H1 (cell line): ENCODE results near the gene TMEM63A. TPM values are rescaled to one million over a fixed set of nuclear protein-coding genes. Genes with fewer than 3 reads are reported as not detected.

ENCODE experiments used
- CTCF ChIA-PET: fragments of 300-600 bp; sonication (Branson Sonifier 250); formaldehyde crosslinking; loops from one replicate; lab custom pipeline; 2021; ENCODE audit not compliant: partially characterized antibody; lab: Charles Lee
- POLR2A ChIA-PET: fragments of 300-600 bp; sonication (Branson Sonifier 250); formaldehyde crosslinking; loops from one replicate; lab custom pipeline; 2021; ENCODE audit warnings: inconsistent platforms; ENCODE audit not compliant: partially characterized antibody; lab: Charles Lee
- DNase-seq, 2 experiments: peaks; one replicate each; pipeline versions ENCODE4 v3.0.0 to v3.0.0-alpha.2; 2010 to 2022; ENCODE audit warnings: low spot score in 2 of 2, low read depth in 1 of 2, mixed read lengths in 1 of 2
- FAIRE-seq: peaks from 2 replicates; lab custom pipeline; 2011; peaks lifted over from hg19 to GRCh38; lab: Jason Lieb, UNC
- H2AFZ ChIP-seq: 2 replicates; pipeline ENCODE4 v1.8.1; 2012; ENCODE audit warnings: low read length, inconsistent platforms
- H2AK5ac ChIP-seq: 2 replicates; pipeline ENCODE4 v1.6.1; 2013; ENCODE audit warnings: low read depth, low read length
- H2BK120ac ChIP-seq: replicated peaks from 2 replicates; pipeline ENCODE3; 2013; ENCODE audit warnings: low read depth, low read length, inconsistent platforms
- H2BK12ac ChIP-seq: 2 replicates; pipeline ENCODE4 v1.6.1; 2013; ENCODE audit warnings: low read depth, low read length
- H2BK15ac ChIP-seq: 2 replicates; pipeline ENCODE4 v1.6.1; 2013; ENCODE audit warnings: low read length
- H2BK20ac ChIP-seq: 2 replicates; pipeline ENCODE4 v1.6.1; 2013; ENCODE audit warnings: low read length
- H2BK5ac ChIP-seq: 2 replicates; pipeline ENCODE4 v1.6.1; 2013; ENCODE audit warnings: low read depth, low read length
- H3K14ac ChIP-seq: 2 replicates; pipeline ENCODE4 v1.6.1; 2013; ENCODE audit warnings: inconsistent platforms; ENCODE audit not compliant: insufficient read length
- H3K18ac ChIP-seq: 2 replicates; pipeline ENCODE4 v1.6.1; 2013; ENCODE audit warnings: low read length; ENCODE audit errors: extremely low read depth
- H3K23ac ChIP-seq: 2 replicates; pipeline ENCODE4 v1.6.1; 2013; ENCODE audit warnings: inconsistent platforms; ENCODE audit not compliant: insufficient read length
- H3K23me2 ChIP-seq: 2 replicates; pipeline ENCODE4 v1.6.1; 2013; ENCODE audit warnings: low read depth, low read length
- H3K27ac ChIP-seq: 2 replicates; pipeline ENCODE4 v1.6.1; 2011; ENCODE audit warnings: low read depth, low read length, inconsistent platforms
- H3K27me3 ChIP-seq, 4 experiments: replicated peaks in 1 of 4; 1 replicate in 1 of 4; 2 replicates in 3 of 4; pipeline versions ENCODE4 v1.6.1 to v1.8.1; 2011 to 2013; ENCODE audit warnings: low read length in 3 of 4, mild to moderate bottlenecking in 3 of 4, inconsistent platforms in 2 of 4, mixed read lengths in 2 of 4, moderate library complexity in 1 of 4; ENCODE audit not compliant: control insufficient read depth in 3 of 4, insufficient read depth in 3 of 4; ENCODE audit errors: extremely low read depth in 1 of 4
- H3K36me3 ChIP-seq, 4 experiments: 2 replicates each; pipeline versions ENCODE4 v1.6.1 to v1.8.1; 2011 to 2013; ENCODE audit warnings: mild to moderate bottlenecking in 4 of 4, low read length in 3 of 4, moderate library complexity in 2 of 4, control low read depth in 1 of 4, inconsistent platforms in 1 of 4; ENCODE audit not compliant: insufficient read depth in 4 of 4, control insufficient read depth in 2 of 4
- H3K4ac ChIP-seq: replicated peaks from 2 replicates; pipeline ENCODE3; 2013; ENCODE audit warnings: low read length, low read depth, mixed read lengths, inconsistent platforms; ENCODE audit not compliant: insufficient read length
- H3K4me1 ChIP-seq, 4 experiments: replicated peaks in 1 of 4; 1 replicate in 1 of 4; 2 replicates in 3 of 4; pipeline versions ENCODE4 v1.6.1 to v1.8.1; 2011 to 2013; ENCODE audit warnings: low read length in 3 of 4, inconsistent platforms in 2 of 4, mixed read lengths in 1 of 4; ENCODE audit not compliant: insufficient read depth in 4 of 4, control insufficient read depth in 3 of 4
- H3K4me2 ChIP-seq, 2 experiments: 2 replicates each; pipeline versions ENCODE4 v1.6.1 to v1.8.1; 2011 to 2013; ENCODE audit warnings: low read depth in 2 of 2, low read length in 2 of 2, control low read depth in 1 of 2, inconsistent platforms in 1 of 2, mild to moderate bottlenecking in 1 of 2; ENCODE audit not compliant: insufficient read depth in 1 of 2
- H3K4me3 ChIP-seq, 4 experiments: fragments of 200-600, 300-600 bp in 1 of 4; sonication (generic), shearing (Covaris generic), sonication (Bioruptor Twin) in 1 of 4; 2 replicates each; pipeline versions ENCODE4 v1.5.1 to v1.8.1; 2011 to 2016; ENCODE audit warnings: low read length in 4 of 4, low read depth in 3 of 4, control low read depth in 2 of 4, inconsistent platforms in 2 of 4, mild to moderate bottlenecking in 2 of 4, mixed read lengths in 1 of 4, moderate library complexity in 1 of 4; ENCODE audit not compliant: insufficient read depth in 2 of 4; ENCODE audit errors: extremely low read depth in 1 of 4
- H3K56ac ChIP-seq: replicated peaks from 2 replicates; pipeline ENCODE3; 2013; ENCODE audit warnings: low read depth, mild to moderate bottlenecking, mixed read lengths, low read length, inconsistent platforms; ENCODE audit not compliant: insufficient read length
- H3K79me1 ChIP-seq: 2 replicates; pipeline ENCODE4 v1.6.1; 2013; ENCODE audit warnings: low read depth, low read length, control low read depth
- H3K79me2 ChIP-seq, 2 experiments: 2 replicates each; pipeline versions ENCODE4 v1.6.1 to v1.8.1; 2012 to 2013; ENCODE audit warnings: low read length in 2 of 2, mild to moderate bottlenecking in 2 of 2, inconsistent platforms in 1 of 2; ENCODE audit not compliant: insufficient read depth in 2 of 2, control insufficient read depth in 1 of 2
- H3K9ac ChIP-seq, 4 experiments: replicated peaks in 1 of 4; 1 replicate in 1 of 4; 2 replicates in 3 of 4; pipeline versions ENCODE4 v1.6.1 to v1.8.1; 2011 to 2013; ENCODE audit warnings: low read depth in 3 of 4, low read length in 3 of 4, control low read depth in 2 of 4, mild to moderate bottlenecking in 2 of 4, moderate library complexity in 2 of 4, inconsistent platforms in 1 of 4; ENCODE audit errors: extremely low read depth in 1 of 4
- H3K9me3 ChIP-seq, 2 experiments: 2 replicates each; pipeline versions ENCODE4 v1.6.1 to v1.8.1; 2012 to 2013; ENCODE audit warnings: mild to moderate bottlenecking in 2 of 2, moderate library complexity in 2 of 2, control low read depth in 1 of 2, inconsistent platforms in 1 of 2, low read depth in 1 of 2, low read length in 1 of 2, mixed read lengths in 1 of 2; ENCODE audit not compliant: insufficient read depth in 2 of 2
- H4K20me1 ChIP-seq, 2 experiments: replicated peaks in 1 of 2; 2 replicates each; pipeline versions ENCODE3 to v1.8.1; 2011 to 2013; ENCODE audit warnings: inconsistent platforms in 2 of 2, low read length in 2 of 2, mild to moderate bottlenecking in 1 of 2; ENCODE audit not compliant: insufficient read depth in 2 of 2, control insufficient read depth in 1 of 2
- H4K5ac ChIP-seq: 2 replicates; pipeline ENCODE4 v1.6.1; 2013; ENCODE audit warnings: low read length, low read depth, mixed read lengths, inconsistent platforms; ENCODE audit not compliant: insufficient read length
- H4K8ac ChIP-seq: 2 replicates; pipeline ENCODE4 v1.8.0; 2013; ENCODE audit warnings: mild to moderate bottlenecking, moderate library complexity, low read length, inconsistent platforms; ENCODE audit not compliant: insufficient read depth; ENCODE audit errors: extremely low read depth
- H4K91ac ChIP-seq: replicated peaks from 2 replicates; pipeline ENCODE3; 2013; ENCODE audit warnings: low read length, mixed read lengths, inconsistent platforms; ENCODE audit not compliant: insufficient read length
- ASH2L ChIP-seq: fragments of 200-600, 300-600 bp; sonication (generic); IDR thresholded peaks from one replicate; pipeline ENCODE4 v1.7.1; 2017; ENCODE audit warnings: low read length
- BACH1 ChIP-seq: IDR thresholded peaks from 2 replicates; pipeline ENCODE4 v1.6.1; 2012; ENCODE audit warnings: low read length, improper control_type of control experiment
- CEBPB ChIP-seq: IDR thresholded peaks from 2 replicates; pipeline ENCODE4 v1.6.1; 2012; ENCODE audit warnings: low read depth, low read length
- CREB1 ChIP-seq: IDR thresholded peaks from 2 replicates; pipeline ENCODE4 v1.6.1; 2012; ENCODE audit warnings: inconsistent platforms
- MAFK ChIP-seq: IDR thresholded peaks from 2 replicates; pipeline ENCODE4 v1.6.1; 2012; ENCODE audit warnings: low read depth, mild to moderate bottlenecking, improper control_type of control experiment, low read length
- NANOG ChIP-seq: IDR thresholded peaks from 2 replicates; pipeline ENCODE4 v1.6.1; 2011; ENCODE audit warnings: low read length, low read depth, mild to moderate bottlenecking, inconsistent platforms; ENCODE audit not compliant: insufficient read depth, poor library complexity, severe bottlenecking
- SIX5 ChIP-seq: IDR thresholded peaks from 2 replicates; pipeline ENCODE4 v1.6.1; 2011; ENCODE audit warnings: mild to moderate bottlenecking, low read depth, low read length
- SP2 ChIP-seq: IDR thresholded peaks from 2 replicates; pipeline ENCODE4 v1.6.1; 2012; ENCODE audit warnings: mild to moderate bottlenecking, low read length, inconsistent platforms
- WGBS, 2 experiments: shearing (Covaris generic) in 1 of 2; methylation state at CpG; one replicate each; pipeline versions ENCODE4 v1.1.6 to v1.1.7; 2013 to 2015; ENCODE audit warnings: low lambda C conversion rate in 2 of 2, mixed read lengths in 2 of 2, inconsistent platforms in 1 of 2, low coverage in 1 of 2, missing lambda C conversion rate in 1 of 2; ENCODE audit not compliant: insufficient replicate concordance in 2 of 2, insufficient coverage in 1 of 2, insufficient read length in 1 of 2; ENCODE audit errors: extremely low coverage in 1 of 2, missing lambda C conversion rate in 1 of 2; 5-methylcytosine and 5-hydroxymethylcytosine counted together
- polyA plus RNA-seq, 7 experiments: library from polyadenylated mRNA; depleted of rRNA in 3 of 7; stranded (reverse) in 5 of 7; unstranded in 2 of 7; fragments of >200 nt in 5 of 7; fragments of 200-250 nt in 2 of 7; gene quantifications; 1 replicate in 5 of 7; 2 replicates in 1 of 7; 4 replicates in 1 of 7; pipeline versions ENCODE4 v1.2.1 to v1.2.3, GENCODE V29; 2011 to 2013; ENCODE audit warnings: missing spikeins in 2 of 7, mixed read lengths in 2 of 7
- total RNA-seq: library from RNA; stranded (reverse); fragmentation: NEBNext Ultra II Directional; extraction: Animal tissue kit (Norgen Biotek cat#: 25700); gene quantifications from 2 replicates; pipeline ENCODE4 v1.2.1, GENCODE V29; 2021

The TMEM63A gene
- total and polyA plus RNA-seq, 2 of the 8 experiments (the other 6 are each of a cell fraction or from before 2014, with no cell fraction given): 26.1 to 55.4 TPM

- Histone ChIP-seq H2BK20ac (no peak overlapping the region), H4K5ac (no peak overlapping the region), H3K4me3 (no peak overlapping the region), H3K4me2 (no peak overlapping the region), H4K20me1 (peaks cover 2 to 3% of the 10 kb centered on the region in 2 experiments), H3K27me3 (no peaks in the 10 kb centered on the region), H3K23ac (no peak overlapping the region), H2AK5ac (no peak overlapping the region), H4K91ac (no peak overlapping the region), H3K79me1 (peaks cover 11% of the 10 kb centered on the region), H3K4ac (no peak overlapping the region), H3K36me3 (peaks cover 9 to 45% (median 24%) of the 10 kb centered on the region in 4 experiments; a peak in 7 of 8 replicates), H3K18ac (no peak overlapping the region), H2BK12ac (no peak overlapping the region), H2AFZ (no peak overlapping the region), H3K9ac (no peak overlapping the region), H3K23me2 (no peaks in the 10 kb centered on the region), H3K9me3 (no peaks in the 10 kb centered on the region), H3K27ac (no peak overlapping the region), H4K8ac (no peak overlapping the region), H3K56ac (no peak overlapping the region), H2BK120ac (no peak overlapping the region), H3K4me1 (peaks cover 0 to 2% (median under 1%) of the 10 kb centered on the region in 4 experiments; a peak in 3 of 7 replicates), H3K79me2 (peaks cover 0 to 6% of the 10 kb centered on the region in 2 experiments; a peak in 2 of 4 replicates), H3K14ac (no peak overlapping the region), H2BK5ac (no peak overlapping the region), H2BK15ac (no peak overlapping the region)
- no peak for DNase-seq
- POLR2A ChIA-PET: interaction anchor here (1.1 to 1.8 kb wide), 5 partner anchors 14 to 64 kb away, joined by 3 to 5 read pairs (median 3); no protein-coding TSS in a partner anchor
- WGBS, 2 experiments: 93% methylated on average over 5 of the region's 5 CpGs; no CpG with 5 or more reads in 1 of the 2 experiments
- CTCF ChIA-PET: interaction anchor here (0.6 to 3.0 kb wide), 6 partner anchors 11 to 443 kb away, joined by 3 to 10 read pairs (median 3); no protein-coding TSS in a partner anchor
- TF ChIP-seq MAFK (peak; percentile 30; the same call in 1 of the 2 replicates), BACH1 (peak; percentile 45; the same call in 1 of the 2 replicates), CEBPB (no peak), CREB1 (no peak), NANOG (no peak), SIX5 (no peak), ASH2L (no peak), SP2 (no peak)
- no peak for FAIRE-seq
These were observed 35.4 kb upstream of the TMEM63A start for GRCh38 chr1:225917536-225917935.
